Measurements from ENCODE around the gene ANTXR1.

Gene ANTXR1

GRCh38 chr2:69124343-69124742 is 111.4 kb downstream of the ANTXR1 start:
- no peaks in the 10 kb centered on the region for H3K9me3 Mint-ChIP-seq
- H3K36me3 Mint-ChIP-seq (ENCODE audit: low read depth): peaks cover 54% of the 10 kb centered on the region
- H3K27ac Mint-ChIP-seq: no peak overlapping the region
- no peaks in the 10 kb centered on the region for H3K27me3 Mint-ChIP-seq (ENCODE audit: low read depth)
- no peak overlapping the region for H3K4me3 Mint-ChIP-seq
- TF ChIP-seq CTCF (IDR thresholded peaks at IDR 0.05; ENCODE audit: unreplicated experiment in 3 of 3): no peak
- H3K4me1 Mint-ChIP-seq: peaks cover 4% of the 10 kb centered on the region

- H3K27ac Mint-ChIP-seq: no peak overlapping the region
- no peak overlapping the region for H3K4me3 Mint-ChIP-seq
- peaks cover 68% of the 10 kb centered on the region for H3K36me3 Mint-ChIP-seq (ENCODE audit: low read depth)
- H3K4me1 Mint-ChIP-seq: no peaks in the 10 kb centered on the region
- TF ChIP-seq CTCF (IDR thresholded peaks at IDR 0.05; ENCODE audit: unreplicated experiment in 3 of 3): no peak
- H3K9me3 Mint-ChIP-seq: no peaks in the 10 kb centered on the region
- H3K27me3 Mint-ChIP-seq (ENCODE audit: low read depth): no peaks in the 10 kb centered on the region
Measured at GRCh38 chr2:69125816-69126215, 112.8 kb downstream of the ANTXR1 start.

GRCh38 chr2:69126341-69126740 is 113.4 kb downstream of the ANTXR1 start:
- no peaks in the 10 kb centered on the region for H3K27me3 Mint-ChIP-seq (ENCODE audit: low read depth)
- H3K4me3 Mint-ChIP-seq: no peak overlapping the region
- no peak overlapping the region for H3K27ac Mint-ChIP-seq
- H3K4me1 Mint-ChIP-seq: no peaks in the 10 kb centered on the region
- TF ChIP-seq CTCF (IDR thresholded peaks at IDR 0.05; ENCODE audit: unreplicated experiment in 3 of 3): no peak
- no peaks in the 10 kb centered on the region for H3K9me3 Mint-ChIP-seq
- H3K36me3 Mint-ChIP-seq (ENCODE audit: low read depth): peaks cover 72% of the 10 kb centered on the region

DNA sequence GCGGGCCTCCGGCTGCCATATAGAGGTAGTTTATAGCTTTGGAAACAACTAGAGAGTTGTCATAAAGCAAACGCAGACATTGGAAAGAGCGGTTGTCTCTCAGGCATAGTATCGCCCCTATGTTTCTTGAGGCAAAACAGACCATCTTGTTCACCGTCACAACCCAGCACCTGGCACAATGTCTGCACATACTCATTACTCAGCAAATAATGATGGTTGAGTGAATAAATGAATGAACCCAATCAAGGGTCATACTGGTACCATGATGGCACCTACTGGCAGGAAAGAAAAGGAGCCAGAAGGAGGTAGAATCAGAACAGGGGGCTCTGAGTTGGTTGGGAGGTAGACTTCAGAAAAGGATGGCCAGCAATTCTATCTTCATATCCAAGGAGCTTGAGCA is 118.5 kb downstream of the ANTXR1 start:
- H3K9me3 Mint-ChIP-seq: no peaks in the 10 kb centered on the region

DNA sequence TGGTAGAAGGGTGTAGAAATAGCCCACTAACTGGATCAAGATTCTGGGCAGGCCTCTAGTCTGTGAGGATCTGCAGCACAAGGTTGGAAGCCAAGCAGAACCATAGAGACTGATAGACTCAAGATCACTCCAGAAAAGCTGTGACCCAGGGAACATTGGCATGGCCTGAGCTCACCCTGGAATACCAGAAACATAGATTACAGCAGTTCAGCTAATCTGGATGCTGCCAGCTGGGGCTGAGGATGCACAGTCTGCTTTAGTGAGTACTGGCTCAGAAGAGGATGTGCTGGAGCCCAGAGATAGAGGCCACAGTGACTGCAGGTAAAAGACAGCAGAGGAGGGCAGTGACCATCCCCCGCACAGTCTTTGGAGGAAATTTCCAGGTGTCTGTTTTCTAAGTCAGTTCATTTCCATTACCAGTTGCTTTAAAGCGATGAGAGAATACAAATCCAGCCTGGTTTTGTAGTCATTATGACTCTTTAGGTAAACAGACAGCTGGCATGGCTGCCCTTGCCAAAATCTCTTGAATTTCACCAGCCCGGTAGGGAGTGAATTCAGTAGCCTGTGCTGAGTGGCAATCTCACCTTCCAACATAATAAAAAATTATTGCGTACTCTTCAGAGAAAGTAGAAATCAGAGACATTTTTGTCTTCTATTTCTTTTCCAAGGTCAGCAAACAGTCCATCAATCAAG is 119.2 kb downstream of the ANTXR1 start:
- no peak for TF ChIP-seq CTCF (IDR thresholded peaks at IDR 0.05; ENCODE audit: unreplicated experiment in 3 of 3)
- peaks cover 56% of the 10 kb centered on the region for H3K36me3 Mint-ChIP-seq (ENCODE audit: low read depth)

More for the DNA sequence above, 118.5 kb downstream of the ANTXR1 start:
- peaks cover 8% of the 10 kb centered on the region for H3K4me1 Mint-ChIP-seq
- peaks cover 60% of the 10 kb centered on the region for H3K36me3 Mint-ChIP-seq (ENCODE audit: low read depth)
- H3K27ac Mint-ChIP-seq: no peak overlapping the region
- no peak overlapping the region for H3K4me3 Mint-ChIP-seq
- H3K27me3 Mint-ChIP-seq (ENCODE audit: low read depth): no peaks in the 10 kb centered on the region
- TF ChIP-seq CTCF (IDR thresholded peaks at IDR 0.05; ENCODE audit: unreplicated experiment in 3 of 3): no peak

GRCh38 chr2:69132960-69133590 is 120.1 kb downstream of the ANTXR1 start:
- Mint-ChIP-seq H3K36me3 (ENCODE audit: low read depth) (peaks cover 50% of the 10 kb centered on the region), H3K27me3 (ENCODE audit: low read depth) (no peaks in the 10 kb centered on the region), H3K4me1 (peaks cover 10% of the 10 kb centered on the region), H3K4me3 (no peak overlapping the region), H3K27ac (no peak overlapping the region), H3K9me3 (no peaks in the 10 kb centered on the region)
- TF ChIP-seq CTCF (IDR thresholded peaks at IDR 0.05; ENCODE audit: unreplicated experiment in 3 of 3): no peak

More for the DNA sequence above, 119.2 kb downstream of the ANTXR1 start:
- Mint-ChIP-seq H3K4me3 (no peak overlapping the region), H3K27me3 (ENCODE audit: low read depth) (no peaks in the 10 kb centered on the region), H3K27ac (no peak overlapping the region), H3K9me3 (no peaks in the 10 kb centered on the region), H3K4me1 (peaks cover 8% of the 10 kb centered on the region)
